SIG-M5 (cell line): Measurements from ENCODE around the gene LIG1.
"Not testable (repeated sequence)": the region's sequence is repeated elsewhere in the genome, so short reads cannot be mapped to it uniquely, and the experiment has no call there.

Source experiments
- DNase-seq: peaks from one replicate; lab custom pipeline; 2025; lab: John Stamatoyannopoulos, UW

Gene LIG1

DNA sequence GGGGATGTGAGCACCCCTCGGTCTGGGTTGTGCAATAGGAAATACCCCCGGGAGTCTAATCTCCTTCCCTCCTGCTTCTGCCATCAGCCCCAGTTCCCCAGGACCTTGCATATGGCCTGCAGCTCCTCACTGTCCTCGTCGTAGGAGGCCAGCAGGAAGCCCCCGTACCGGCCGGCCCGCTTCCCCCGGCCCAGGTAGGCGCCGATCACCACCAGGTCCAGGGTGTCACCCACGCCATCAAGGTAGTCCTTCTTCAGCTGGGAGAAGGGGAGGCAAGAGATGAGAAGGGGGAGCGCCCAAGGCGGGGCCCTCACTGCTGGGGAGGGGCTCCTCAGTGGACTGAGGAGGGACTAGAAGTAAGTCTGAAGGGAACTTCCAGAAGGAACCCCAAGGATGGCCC lies 49.1 kb downstream of the LIG1 start:
- DNase-seq, result no peak

DNA sequence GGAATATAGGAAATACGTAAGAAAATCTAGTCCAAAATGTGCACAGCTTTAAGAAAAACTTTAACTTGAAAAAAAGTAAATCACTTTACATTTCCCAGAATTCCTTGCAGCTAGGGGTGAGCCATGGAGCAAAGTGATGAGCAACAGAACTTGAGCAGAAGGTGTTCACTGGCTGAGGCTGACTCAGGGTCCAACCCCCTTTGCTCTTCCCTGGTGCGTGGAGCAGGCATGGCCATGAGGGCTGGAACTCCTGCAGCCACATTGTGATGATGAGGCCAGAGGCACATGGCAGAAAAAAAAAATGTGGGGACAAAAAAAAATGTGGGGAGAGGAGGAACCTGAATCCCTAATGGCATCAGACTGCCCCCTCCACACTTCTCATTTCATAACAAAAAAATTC lies 49.6 kb downstream of the LIG1 start:
- no peak for DNase-seq

DNA sequence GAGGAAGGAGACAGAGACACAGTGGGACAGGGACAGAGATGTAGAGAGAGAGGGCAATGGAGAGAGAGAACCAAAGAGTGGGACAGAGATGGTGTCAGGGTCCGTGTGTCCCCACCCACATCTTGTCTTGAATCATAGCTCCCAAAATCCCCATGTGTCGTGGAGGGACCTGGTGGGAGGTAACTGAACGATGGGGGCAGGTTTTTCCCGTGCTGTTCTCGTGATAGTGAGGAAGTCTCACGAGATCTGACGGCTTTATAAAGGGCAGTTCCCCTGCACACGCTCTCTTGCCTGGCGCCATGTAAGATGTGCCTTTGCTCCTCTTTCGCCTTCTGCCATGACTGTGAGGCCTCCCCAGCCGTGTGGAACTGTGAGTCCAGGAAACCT lies 52.0 kb downstream of the LIG1 start:
- DNase-seq, result no peak

DNA sequence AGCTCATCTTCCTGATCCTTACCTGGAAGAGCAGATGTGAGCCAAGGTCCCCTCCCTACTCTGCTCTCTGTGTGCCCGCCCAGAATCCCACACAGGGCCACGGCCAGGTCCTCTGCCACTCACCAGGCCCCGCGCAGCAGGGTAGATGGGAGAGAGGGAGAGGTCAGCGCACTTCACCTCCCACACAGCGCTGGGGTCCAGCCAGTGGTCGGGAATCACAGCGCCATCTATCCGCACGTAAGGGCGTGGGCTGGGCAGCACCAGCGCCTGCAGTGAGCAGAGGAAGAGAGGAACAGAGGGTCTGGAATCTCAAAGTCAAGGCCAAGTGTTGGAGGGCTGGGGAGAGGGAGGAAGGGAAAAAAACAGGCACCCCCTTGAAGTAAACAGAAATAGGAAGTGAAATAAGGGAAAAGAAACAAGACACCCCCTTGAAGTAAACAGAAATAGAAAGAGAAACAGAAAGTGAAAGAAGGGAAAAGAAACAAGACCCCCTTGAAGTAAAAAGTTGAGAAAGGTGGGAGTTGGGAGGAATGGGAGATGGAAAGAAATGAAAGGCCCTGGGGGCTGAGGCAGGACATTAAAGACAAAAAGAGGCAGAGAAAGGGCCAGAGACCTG lies 52.5 kb downstream of the LIG1 start:
- no peak for DNase-seq

DNA sequence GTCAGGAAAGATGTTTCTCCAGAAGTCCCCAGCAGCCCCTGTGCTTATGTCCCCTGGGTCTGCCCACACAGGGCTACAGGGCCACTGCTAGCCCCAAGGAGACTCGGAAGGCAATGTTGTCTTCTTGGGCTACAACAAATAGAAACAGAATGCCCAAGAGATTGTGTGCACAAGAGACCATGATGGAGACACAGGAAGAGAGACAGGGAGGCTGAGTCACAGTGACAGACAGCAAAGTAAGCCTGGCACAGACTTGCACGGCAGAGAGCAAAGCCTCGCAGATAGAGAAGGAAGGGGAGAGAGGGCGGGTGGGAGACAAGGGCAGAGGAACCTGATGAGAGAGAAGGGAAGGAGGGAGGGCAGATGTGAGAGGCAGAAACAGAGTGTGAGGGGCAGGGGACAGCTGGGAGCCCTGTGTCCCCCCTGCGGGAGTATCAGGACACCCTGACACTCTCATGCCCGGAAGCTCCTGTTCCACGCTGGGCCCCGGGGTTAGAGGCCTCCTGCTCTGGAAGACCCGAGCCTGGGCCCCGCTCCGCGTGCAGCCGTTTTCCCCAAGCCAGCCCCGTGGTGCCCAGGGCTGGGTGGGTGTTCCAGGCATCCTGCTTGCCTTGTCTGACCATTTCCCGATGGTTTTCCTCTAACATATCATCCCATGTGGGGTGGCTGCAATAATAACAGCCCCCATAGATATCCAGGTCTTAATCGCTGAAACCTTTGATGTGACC lies 56.8 kb downstream of the LIG1 start:
- DNase-seq, result no peak

DNA sequence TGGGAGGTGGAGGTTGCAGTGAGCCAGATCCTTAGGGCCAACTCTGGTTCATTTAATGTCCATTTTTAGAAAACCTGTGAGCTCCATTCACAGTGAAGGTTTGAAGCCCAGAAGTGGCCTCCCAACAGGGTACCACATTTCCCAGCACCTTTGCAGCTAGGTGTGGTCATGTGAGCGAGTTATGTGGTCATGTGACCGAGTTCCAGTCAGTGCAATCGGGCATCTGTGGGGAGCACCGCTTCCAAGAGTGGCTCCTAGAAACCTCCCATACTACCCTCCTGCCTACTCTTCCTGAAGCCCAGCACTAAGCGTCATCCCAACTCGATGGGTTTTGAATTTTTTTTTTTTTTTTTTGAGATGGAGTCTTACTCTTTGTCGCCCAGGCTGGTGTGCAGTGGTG lies 58.9 kb downstream of the LIG1 start:
- no peak for DNase-seq

DNA sequence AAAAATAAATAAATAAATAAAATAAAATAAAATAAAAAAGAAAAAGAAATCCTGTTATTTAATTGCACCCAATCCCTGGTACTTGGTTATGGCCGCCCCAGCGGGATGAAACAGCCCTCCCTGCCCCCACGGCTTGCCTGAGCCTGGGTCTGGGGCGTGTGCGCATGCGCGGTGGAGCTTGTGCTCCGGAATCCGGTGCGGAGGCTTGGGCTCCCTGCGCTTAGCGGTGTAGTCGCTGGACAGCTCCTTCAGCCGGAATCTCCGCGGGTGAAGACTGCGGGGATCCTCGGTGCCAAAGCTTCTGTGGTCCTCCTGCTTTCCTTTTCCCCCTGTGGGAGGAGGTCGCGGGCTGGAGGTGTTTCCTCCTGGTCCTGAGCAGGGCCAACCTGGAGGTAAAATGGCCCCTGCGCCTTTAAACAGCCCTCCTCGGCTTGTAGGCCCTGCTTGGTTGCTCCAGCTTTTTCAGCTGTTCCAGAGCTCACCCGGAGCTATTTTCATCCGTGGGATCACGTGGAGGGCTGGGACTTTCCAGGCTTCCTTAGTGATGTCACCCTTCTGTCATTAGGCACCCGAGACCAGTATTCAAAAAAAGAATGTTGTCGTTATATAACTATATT lies 59.7 kb downstream of the LIG1 start, which contains the start of gene PLA2G4C:
PLA2G4C (minus strand) TSS at position 468 of the 617 bp plus-strand sequence. CDS start 4,288 bp downstream, outside the sequence.
- no peak for DNase-seq

DNA sequence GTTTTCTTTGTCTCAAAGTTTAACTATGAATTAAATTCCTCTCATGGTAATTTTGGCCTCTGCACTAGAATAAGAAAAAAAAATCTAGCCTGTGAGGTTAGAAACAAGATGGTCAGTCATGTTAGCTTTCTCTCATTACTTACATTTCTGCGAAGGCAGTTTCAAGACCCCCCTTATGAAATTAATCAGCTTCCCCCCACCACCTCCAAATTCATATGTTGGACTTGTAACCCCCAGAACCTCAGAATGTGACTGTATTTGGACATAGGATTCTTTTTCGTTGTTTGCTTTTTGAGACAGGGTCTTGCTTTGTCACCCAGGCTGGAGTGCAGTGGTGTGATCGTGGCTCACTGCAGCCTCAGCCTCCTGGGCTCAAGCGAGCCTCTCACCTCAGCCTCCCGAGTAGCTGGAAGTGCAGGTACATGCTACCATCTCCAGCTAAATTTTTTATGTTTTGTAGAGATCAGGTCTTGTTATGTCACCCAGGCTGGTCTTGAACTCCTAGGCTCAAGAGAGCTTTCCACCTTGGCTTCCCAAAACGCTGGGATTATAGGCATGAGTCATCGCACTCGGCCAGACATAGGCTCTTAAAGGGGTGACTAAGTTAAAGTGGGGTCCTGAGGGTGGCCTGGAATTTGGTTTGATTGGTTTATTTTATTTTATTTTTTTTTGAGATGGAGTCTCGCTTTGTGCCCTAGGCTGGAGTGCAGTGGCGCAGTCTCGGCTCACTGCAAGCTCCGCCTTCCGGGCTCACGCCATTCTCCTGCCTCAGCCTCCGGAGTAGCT lies 61.0 kb downstream of the LIG1 start:
- DNase-seq, result no peak

DNA sequence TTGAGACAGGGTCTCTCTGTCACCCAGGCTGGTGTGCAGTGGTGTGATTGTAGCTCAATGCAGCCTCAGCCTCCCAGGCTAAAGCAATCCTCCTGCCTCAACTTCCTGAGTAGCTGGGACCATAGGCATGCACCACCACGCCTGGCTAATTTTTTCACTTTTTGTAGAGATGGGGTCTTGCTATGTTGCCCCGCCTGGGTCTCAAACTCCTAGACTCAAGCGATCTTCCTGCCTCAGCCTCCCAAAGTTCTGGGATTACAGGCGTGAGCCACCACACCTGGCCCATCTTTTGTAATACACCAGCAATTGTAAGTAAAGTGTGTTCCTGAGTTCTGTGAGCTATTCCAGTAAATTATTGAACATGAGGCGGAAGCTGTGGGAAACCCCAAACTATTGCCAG lies 66.2 kb downstream of the LIG1 start:
- DNase-seq, result no peak

DNA sequence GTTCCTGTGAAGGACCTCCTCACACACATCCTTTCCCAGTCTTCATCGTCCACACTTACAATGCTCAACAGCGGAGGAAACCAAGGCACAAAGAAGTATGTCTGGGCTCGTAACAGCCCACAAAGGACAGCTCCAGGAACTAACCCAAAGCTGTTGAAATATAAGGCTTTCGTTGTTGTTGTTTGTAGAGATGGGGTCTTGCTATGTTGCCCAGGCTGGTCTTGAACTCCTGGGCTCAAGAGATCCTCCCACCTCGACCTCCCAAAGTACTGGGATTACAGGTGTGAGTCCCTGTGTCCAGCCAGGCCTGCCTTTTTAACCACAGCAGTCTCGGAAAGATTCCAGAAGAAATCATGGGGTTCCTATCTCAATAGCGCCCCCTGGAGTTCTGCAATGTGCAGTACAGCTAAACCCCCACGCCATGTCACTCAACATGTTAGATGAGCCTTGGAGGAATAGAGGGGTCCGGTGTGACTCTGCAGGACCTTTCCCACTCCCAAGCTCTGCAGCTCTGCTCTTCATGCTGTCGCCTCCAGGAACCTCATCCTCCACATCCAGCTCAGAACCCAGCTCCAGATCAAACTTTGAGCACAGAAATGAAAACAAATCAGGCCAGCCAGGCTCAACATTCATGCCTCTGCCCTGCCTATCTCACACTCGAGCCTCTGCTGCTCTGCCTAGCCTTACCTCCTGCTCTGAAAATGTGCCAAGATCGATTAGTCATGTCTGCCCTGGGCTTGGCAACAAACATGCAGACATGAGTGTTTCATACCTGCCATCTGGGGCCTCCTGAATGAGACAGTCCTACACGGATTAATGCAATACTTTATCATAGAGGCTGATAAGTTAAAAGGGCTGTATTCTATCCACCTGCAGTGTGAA lies 67.0 kb downstream of the LIG1 start:
- no peak for DNase-seq

DNA sequence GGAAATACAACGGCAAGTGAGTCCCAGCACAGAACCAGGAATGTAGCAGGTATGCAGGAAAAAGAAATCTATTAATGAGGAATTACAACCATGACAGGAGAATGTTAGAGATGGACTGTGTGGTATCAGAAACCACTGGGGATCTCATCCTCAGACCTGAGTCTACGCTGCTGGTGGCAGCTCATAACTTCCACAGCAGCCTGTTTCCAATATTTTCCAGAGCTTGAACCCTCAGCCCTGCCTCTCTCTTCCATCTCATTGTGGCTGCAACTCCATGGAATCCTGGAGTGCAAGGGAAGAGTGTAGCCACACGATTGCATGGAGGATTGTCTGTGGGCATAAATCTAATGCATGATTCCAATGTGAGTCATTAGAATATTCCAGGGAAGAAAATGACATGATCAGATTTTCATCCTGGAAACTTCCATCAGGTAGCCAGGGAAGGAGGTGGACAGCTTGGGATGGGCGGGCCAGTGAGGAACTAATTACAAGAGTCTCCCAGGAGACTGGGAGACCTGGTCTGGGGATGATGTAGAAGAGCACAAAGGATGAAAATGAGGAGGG lies 74.5 kb downstream of the LIG1 start:
- no peak for DNase-seq

DNA sequence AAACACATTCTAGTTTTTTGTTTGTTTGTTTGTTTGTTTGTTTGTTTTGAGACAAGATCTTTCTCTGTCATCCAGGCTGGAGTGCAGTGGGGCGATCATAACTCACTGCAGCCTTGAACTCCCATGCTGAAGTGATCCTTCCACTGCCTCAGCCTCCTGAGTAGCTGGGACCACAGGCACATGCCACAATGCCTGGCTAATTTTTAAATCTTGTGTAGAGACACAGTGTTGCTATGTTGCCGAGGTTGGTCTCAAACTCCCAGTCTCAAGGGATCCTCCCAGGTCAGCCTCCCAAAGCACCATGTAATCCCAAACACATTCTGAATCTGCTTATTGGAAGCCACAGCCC lies 75.3 kb downstream of the LIG1 start:
- no peak for DNase-seq

DNA sequence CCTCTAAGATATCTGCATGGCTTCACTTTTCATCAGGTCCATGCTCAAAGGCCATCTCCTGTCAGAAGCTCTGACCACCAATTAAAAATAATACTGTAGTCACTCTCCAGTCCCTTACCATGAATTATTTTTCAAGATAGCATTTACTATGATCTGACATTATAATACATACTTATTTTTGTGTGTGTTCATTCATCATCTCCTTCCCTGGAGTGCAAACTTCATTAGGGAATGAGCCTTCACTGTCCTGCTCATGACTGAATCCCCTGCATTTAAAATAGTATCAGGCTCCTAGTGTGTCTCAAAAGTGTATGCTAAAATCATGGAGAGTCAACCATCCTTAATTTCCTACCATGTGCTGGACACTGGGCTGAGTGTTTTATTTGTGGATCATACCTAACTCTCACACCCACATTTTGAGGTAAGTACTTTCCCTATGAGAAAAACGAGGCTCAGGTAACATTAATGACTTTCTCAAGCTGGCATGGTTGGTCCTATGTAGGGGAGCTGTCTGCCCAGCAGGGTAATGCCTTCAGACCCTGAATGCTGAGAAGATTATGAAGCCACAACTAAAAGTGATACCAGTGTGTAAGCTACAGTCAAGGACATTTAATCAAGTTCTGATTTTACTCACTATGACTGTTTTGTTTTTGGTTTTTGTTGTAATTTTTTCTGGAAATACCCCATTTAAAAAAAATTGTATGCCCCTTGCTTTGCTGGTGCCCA lies 75.9 kb downstream of the LIG1 start:
- no peak for DNase-seq

DNA sequence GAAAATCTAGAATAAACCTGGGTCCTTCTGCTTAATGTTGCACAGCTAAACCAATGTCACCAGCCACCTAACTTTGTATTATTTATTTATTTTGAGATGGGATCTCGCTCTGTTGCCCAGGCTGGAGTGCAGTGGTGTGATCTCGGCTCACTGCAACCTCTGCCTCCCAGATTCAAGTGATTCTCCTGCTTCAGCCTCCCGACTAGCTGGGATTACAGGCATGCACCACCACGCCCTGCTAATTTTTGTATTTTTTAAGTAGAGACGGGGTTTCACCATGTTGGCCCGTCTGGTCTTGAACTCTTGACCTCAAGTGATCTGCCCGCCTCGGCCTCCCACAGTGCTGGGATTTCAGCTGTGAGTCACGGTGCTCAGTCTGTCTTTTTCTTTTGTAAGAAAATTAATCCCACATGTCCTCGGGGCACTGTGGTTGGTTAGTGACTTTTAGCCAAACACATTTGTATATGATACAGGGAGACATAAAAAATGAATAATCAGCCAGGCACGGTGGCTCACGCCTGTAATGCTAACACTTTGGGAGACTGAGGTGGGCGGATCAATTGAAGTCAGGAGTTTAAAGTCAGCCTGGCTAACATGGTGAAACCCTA lies 78.9 kb downstream of the LIG1 start:
- not testable (repeated sequence) for DNase-seq

DNA sequence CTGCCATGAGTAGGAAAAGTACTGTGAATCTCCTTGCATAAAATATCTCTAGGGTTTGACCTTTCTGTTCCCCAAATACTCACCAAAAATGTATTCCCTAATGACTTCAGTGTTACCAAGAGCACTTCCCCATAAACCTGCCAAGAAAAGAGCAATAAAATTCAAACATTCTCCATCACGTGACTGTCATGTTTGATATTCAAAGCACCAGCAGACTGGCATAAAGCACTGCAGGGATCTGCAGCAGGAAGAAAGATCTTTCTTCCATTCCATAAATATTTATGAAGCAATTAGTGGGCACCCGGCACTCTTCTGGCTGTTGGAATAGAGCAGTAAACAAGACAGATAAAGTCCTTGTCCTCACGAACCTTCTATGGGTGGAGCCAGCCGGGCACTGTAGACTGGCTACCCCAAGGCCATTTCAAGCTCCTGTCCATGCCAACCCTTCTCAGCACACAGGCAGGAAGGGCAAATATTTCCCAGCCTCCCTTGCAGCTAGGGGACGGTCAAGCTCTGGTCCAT lies 79.8 kb downstream of the LIG1 start:
- DNase-seq, result no peak

DNA sequence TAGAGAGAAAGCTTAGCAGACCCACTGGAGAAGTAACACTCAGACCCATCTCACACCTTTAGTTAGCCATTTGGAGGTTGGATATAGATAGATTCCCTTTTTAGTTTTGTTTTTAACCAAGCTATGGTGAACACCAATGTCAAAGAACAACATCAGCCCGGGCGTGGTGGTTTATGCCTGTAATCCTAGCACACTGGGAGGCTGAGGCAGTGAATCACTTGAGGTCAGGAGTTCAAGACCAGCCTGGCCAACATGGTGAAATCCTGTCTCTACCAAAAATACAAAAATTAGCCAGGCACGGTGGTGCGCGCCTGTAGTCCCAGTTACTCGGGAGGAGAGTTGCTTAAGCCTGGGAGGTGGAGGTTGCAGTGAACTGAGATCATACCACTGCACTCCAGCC lies 81.2 kb downstream of the LIG1 start:
- DNase-seq, result not testable (repeated sequence)

DNA sequence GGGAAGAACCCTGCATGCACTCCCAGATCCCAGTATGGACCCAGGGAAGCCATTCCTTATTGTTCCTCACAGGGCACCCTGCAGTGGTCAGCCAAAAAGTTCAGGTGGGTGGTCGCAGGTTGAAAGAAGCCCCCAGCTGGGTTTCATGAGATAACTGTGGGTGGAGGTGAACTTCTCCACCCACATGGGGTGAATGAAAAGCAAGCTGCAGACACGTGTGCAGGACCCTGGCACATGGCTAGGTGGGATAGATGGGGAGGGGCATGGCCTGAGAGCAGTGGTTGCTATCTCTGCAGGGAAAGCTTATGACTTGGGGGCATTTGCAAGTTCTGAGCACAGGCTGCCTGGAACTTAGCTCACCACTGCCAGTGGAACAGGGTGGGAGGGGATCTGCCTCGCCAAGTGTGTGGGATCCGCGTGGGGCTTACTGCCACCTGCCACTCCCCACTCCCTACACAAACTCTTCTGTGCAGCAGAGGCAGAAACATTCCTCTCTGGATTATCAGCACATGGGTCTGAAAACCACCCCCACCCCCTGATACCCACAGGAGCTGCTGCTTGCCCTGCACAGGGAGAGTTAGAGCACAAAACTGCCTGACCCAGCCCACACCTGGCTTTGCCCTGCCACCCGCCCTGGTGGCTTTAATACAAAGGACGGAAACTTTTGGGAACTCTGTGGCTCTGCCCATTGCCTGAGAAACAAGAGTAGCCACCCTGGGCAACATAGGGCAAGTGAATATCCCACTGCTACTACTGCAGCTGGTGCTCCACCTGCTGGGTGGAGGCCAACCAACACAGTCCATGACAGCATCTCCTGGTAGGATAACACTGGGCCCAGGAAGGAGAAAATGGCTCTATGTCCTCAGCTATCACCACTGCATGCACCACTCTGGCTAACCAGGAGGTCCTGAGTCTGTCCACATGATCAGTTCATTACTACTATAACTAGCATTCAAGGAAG lies 84.0 kb downstream of the LIG1 start:
- no peak for DNase-seq

DNA sequence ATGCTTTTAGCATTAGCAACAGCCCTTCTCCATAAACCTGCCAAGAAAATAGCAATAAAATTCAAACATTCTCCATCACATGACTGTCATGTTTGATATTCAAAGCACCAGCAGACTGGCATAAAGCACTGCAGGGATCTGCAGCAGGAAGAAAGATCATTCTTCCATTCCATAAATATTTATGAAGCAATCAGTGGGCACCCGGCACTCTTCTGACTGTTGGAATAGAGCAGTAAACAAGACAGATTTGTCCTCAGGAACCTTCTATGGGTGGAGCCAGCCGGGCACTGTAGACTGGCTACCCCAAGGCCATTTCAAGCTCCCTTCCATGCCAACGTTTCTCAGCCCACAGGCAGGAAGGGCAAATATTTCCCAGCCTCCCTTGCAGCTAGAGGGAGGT lies 85.1 kb downstream of the LIG1 start:
- DNase-seq, result no peak

DNA sequence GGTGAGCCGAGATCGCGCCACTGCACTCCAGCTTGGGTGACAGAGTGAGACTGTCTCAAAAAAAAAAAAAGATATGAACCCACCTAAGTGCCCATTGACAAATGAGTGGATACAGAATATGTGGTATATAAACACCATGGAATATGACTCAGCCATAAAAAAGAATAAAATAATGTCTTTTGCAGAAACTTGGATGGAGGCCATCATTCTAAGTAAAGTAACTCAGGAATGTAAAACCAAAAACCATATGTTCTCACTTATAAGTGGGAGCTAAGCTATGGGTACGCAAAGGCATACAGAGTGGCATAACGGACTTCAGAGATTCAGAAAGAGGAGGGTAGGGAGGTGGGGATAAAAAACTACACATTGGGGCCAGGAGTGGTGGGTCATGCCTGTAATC lies 89.0 kb downstream of the LIG1 start:
- no peak for DNase-seq
